GM12878 (cell line): ENCODE results near the gene MAST1. TPM values are rescaled to one million over a fixed set of nuclear protein-coding genes. Genes with fewer than 3 reads are reported as not detected.
A peak's percentile ranks its signal among the peaks of the same experiment; 100 is the strongest.

Experiments used
- ATAC-seq: fragments of 200-7000 bp; cut with Tn5 transposase; 3 replicates; pipeline ENCODE4 v1.9.1; 2020; ENCODE audit warnings: mild to moderate bottlenecking, moderate library complexity
- BruUV-seq: library from RNA; stranded (reverse); fragments of 400-500 nt; replicated peaks from 2 replicates; lab custom pipeline; 2021; lab: Mats Ljungman, UMichigan
- CTCF ChIA-PET: fragments of 300-600 bp; sonication (Branson Sonifier 250); formaldehyde crosslinking; extraction: SDS; loops from one replicate; lab custom pipeline; 2021; ENCODE audit warnings: inconsistent platforms; lab: Yijun Ruan, JAX
- POLR2A ChIA-PET: fragments of 350-600 bp; formaldehyde crosslinking; extraction: SDS; loops from one replicate; lab custom pipeline; 2021; ENCODE audit warnings: inconsistent platforms; lab: Charles Lee
- RAD21 ChIA-PET: fragments of 300-600 bp; sonication (Branson Sonifier 250); formaldehyde crosslinking; loops from one replicate; lab custom pipeline; 2023; ENCODE audit warnings: antibody characterized with exemption; ENCODE audit not compliant: unreplicated experiment; lab: Charles Lee
- SMC1A ChIA-PET: fragments of 300-600 bp; sonication (Branson Sonifier 250); formaldehyde crosslinking; loops from one replicate; lab custom pipeline; 2023; ENCODE audit not compliant: unreplicated experiment, uncharacterized antibody; lab: Charles Lee
- DNase-seq: peaks from one replicate; pipeline ENCODE4 v3.0.0-alpha.2; 2011; ENCODE audit warnings: low read depth, low spot score
- FAIRE-seq: peaks from 3 replicates; lab custom pipeline; 2011; peaks lifted over from hg19 to GRCh38; lab: Jason Lieb, UNC
- H2AFZ ChIP-seq: 2 replicates; pipeline ENCODE4 v1.6.0; 2011; ENCODE audit warnings: low read depth, low read length, control low read depth; ENCODE audit not compliant: control insufficient read depth
- H3K27ac ChIP-seq: 2 replicates; pipeline ENCODE4 v1.5.1; 2011; ENCODE audit warnings: control low read depth; ENCODE audit not compliant: control insufficient read depth, insufficient read depth
- H3K27me3 ChIP-seq, 2 experiments: replicated peaks in 1 of 2; 2 replicates each; pipeline versions ENCODE4 v1.6.0 to v1.6.1; 2011; ENCODE audit warnings: low read length in 1 of 2; ENCODE audit not compliant: control insufficient read depth in 2 of 2, insufficient read depth in 2 of 2
- H3K36me3 ChIP-seq, 2 experiments: 2 replicates each; pipeline ENCODE4 v1.5.1; 2011; ENCODE audit warnings: low read length in 1 of 2; ENCODE audit not compliant: control insufficient read depth in 2 of 2, insufficient read depth in 2 of 2
- H3K4me1 ChIP-seq: 2 replicates; pipeline ENCODE4 v1.6.1; 2011; ENCODE audit warnings: mild to moderate bottlenecking, low read length, moderate library complexity, mixed read lengths; ENCODE audit not compliant: control insufficient read depth, insufficient read depth
- H3K4me2 ChIP-seq: 2 replicates; pipeline ENCODE4 v1.6.0; 2011; ENCODE audit warnings: control low read depth; ENCODE audit not compliant: control insufficient read depth, insufficient read depth
- H3K4me3 ChIP-seq: fragments of 200-600 bp; sonication (generic); 2 replicates; pipeline ENCODE4 v1.5.1; 2016
- H3K79me2 ChIP-seq: 2 replicates; pipeline ENCODE4 v1.6.0; 2011; ENCODE audit warnings: low read length; ENCODE audit not compliant: control insufficient read depth, insufficient read depth
- H3K9ac ChIP-seq: 2 replicates; pipeline ENCODE4 v1.8.0; 2011; ENCODE audit warnings: low read length, control low read depth, mixed read lengths; ENCODE audit not compliant: control insufficient read depth, insufficient read depth
- H3K9me3 ChIP-seq: replicated peaks from 3 replicates; pipeline ENCODE4 v1.5.1; 2011; ENCODE audit warnings: mild to moderate bottlenecking, low read length; ENCODE audit not compliant: control insufficient read depth, insufficient read depth
- H4K20me1 ChIP-seq: 2 replicates; pipeline ENCODE4 v1.6.0; 2011; ENCODE audit not compliant: control insufficient read depth, insufficient read depth
- EP300 ChIP-seq, 2 experiments: fragments of 150-350 bp in 1 of 2; IDR thresholded peaks; 2 replicates each; pipeline ENCODE4 v1.6.1; 2011 to 2012; ENCODE audit warnings: low read depth in 2 of 2, low read length in 2 of 2, borderline replicate concordance in 1 of 2, improper control_type of control experiment in 1 of 2, inconsistent platforms in 1 of 2; ENCODE audit not compliant: control insufficient read depth in 1 of 2
- FOXK2 ChIP-seq: fragments of 450-650 bp; IDR thresholded peaks from 2 replicates; pipeline ENCODE4 v1.6.1; 2017; ENCODE audit warnings: mild to moderate bottlenecking, moderate library complexity
- HCFC1 ChIP-seq: fragments of 150-350 bp; IDR thresholded peaks from 2 replicates; pipeline ENCODE4 v1.6.1; 2014; ENCODE audit warnings: low read length
- MAX ChIP-seq: IDR thresholded peaks from 2 replicates; pipeline ENCODE4 v1.6.1; 2012; ENCODE audit warnings: low read depth, low read length, improper control_type of control experiment
- MLLT1 ChIP-seq: fragments of 450-650 bp; IDR thresholded peaks from 2 replicates; pipeline ENCODE4 v1.6.1; 2016; ENCODE audit warnings: mild to moderate bottlenecking
- SRF ChIP-seq, 2 experiments: IDR thresholded peaks; 2 replicates each; pipeline ENCODE4 v1.6.1; 2011; ENCODE audit warnings: low read depth in 2 of 2, low read length in 2 of 2, mild to moderate bottlenecking in 1 of 2, moderate library complexity in 1 of 2
- ZBTB11 ChIP-seq: fragments of 450-650 bp; formaldehyde crosslinking; IDR thresholded peaks from 2 replicates; pipeline ENCODE4 v1.5.0; 2022; ENCODE audit warnings: mild to moderate bottlenecking, missing genetic modification characterization
- WGBS: methylation state at CpG from one replicate; pipeline ENCODE4 v1.1.6; 2016; ENCODE audit warnings: low lambda C conversion rate; ENCODE audit not compliant: insufficient replicate concordance, insufficient coverage; ENCODE audit errors: missing lambda C conversion rate; 5-methylcytosine and 5-hydroxymethylcytosine counted together
- in situ Hi-C: fragments of 300-500 bp; cut with MboI; formaldehyde crosslinking; loops from 9 replicates; pipeline ENCODE4 v1.14.3; 2018; ENCODE audit warnings: mixed read lengths
- intact Hi-C: fragments of 100-400 bp; cut with micrococcal nuclease; formaldehyde crosslinking; loops from one replicate; pipeline ENCODE4 v1.14.2; 2022; ENCODE audit not compliant: unreplicated experiment
- polyA plus RNA-seq, 11 experiments: library from polyadenylated mRNA; depleted of rRNA in 4 of 11; unstranded in 6 of 11; stranded (reverse) in 5 of 11; fragments of >200 nt; fragmentation: Nextera tagmentation in 4 of 11; fragmentation: Illumina TruSeq in 1 of 11; extraction: Ambion mirVana in 4 of 11; extraction: Trizol in 1 of 11; gene quantifications; 1 replicate in 1 of 11; 2 replicates in 10 of 11; pipeline versions ENCODE4 v1.2.1 to v1.2.3, GENCODE V29; 2011 to 2016; ENCODE audit warnings: inconsistent platforms in 2 of 11, missing spikeins in 2 of 11, low read depth in 1 of 11
- total RNA-seq, 4 experiments: library from RNA; depleted of rRNA in 3 of 4; stranded (reverse); fragments of >200 nt in 3 of 4; fragmentation: Illumina TruSeq in 1 of 4; extraction: Trizol in 1 of 4; gene quantifications; 2 replicates each; pipeline versions ENCODE4 v1.2.1 to v1.2.3, GENCODE V29; 2013 to 2021

Gene MAST1
- total and polyA plus RNA-seq, 10 of the 15 experiments (the other 5 are each of a cell fraction or from before 2014, with no cell fraction given): 0.08 to 0.79 (median 0.44) TPM; not detected in 1

- WGBS: under 1% methylated on average over 22 of the region's 22 CpGs
Measured at GRCh38 chr19:12790628-12791344, 47.5 kb upstream of the MAST1 start.

More at GRCh38 chr19:12790628-12791344, 47.5 kb upstream of the MAST1 start:
- no peak for ATAC-seq
- Histone ChIP-seq H3K27ac (peak overlapping the region; percentile 99), H3K4me2 (peak overlapping the region; percentile 97), H3K9ac (peak overlapping the region; percentile 70), H3K79me2 (peaks cover 42% of the 10 kb centered on the region), H3K27me3 (no peaks in the 10 kb centered on the region), H3K4me3 (peak overlapping the region; percentile 87), H3K36me3 (no peaks in the 10 kb centered on the region), H3K9me3 (no peaks in the 10 kb centered on the region; the same call in 2 of the 3 replicates), H4K20me1 (no peaks in the 10 kb centered on the region), H2AFZ (no peak overlapping the region), H3K4me1 (peaks cover 44% of the 10 kb centered on the region)
- DNase-seq: no peak
- in situ Hi-C loops (no loop called here), intact Hi-C loops (loop anchor here (1.0 kb wide), 1 partner anchor 12 kb away; no protein-coding TSS in a partner anchor)
- ChIA-PET CTCF (interaction anchor here (0.8 to 11.1 kb wide), 2 partner anchors 13 to 1410 kb away, joined by 4 to 537 read pairs; partner anchors contain the start of gene HOOK2), SMC1A (interaction anchor here (0.6 to 11.5 kb wide), 3 partner anchors 11 to 366 kb away, joined by 3 to 240 read pairs (median 3); no protein-coding TSS in a partner anchor), POLR2A (interaction anchor here (1.2 to 8.2 kb wide), 7 partner anchors 10 to 361 kb away, joined by 3 to 303 read pairs (median 7); partner anchors contain the start of genes GET3, HOOK2 and RNASEH2A), RAD21 (interaction anchor here (1.4 to 11.4 kb wide), 3 partner anchors 9 to 56 kb away, joined by 3 to 303 read pairs (median 13); partner anchors contain the start of genes HOOK2 and TRIR)
- FAIRE-seq: no peak
- TF ChIP-seq EP300 (IDR thresholded peaks at IDR 0.05; ENCODE audit: borderline replicate concordance in 1 of 2, control insufficient read depth in 1 of 2, low read depth in 2 of 2, low read length in 2 of 2) (0 out of 4 replicates have a peak, but pooled peaks of 1 of the 2 experiments have one; percentile 12), SRF (IDR thresholded peaks at IDR 0.05; ENCODE audit: low read depth in 2 of 2, low read length in 2 of 2) (no peak), ZBTB11 (no peak), MAX (peak; percentile 99), FOXK2 (peak; percentile 93), MLLT1 (0 out of 2 replicates have a peak, but pooled peaks have one; percentile 10), HCFC1 (no peak)
- no TSS peak for BruUV-seq
